Astrocyte (in vitro differentiated cells and primary cell): Measurements from ENCODE around the gene C18orf63. TPM values are rescaled to one million over a fixed set of nuclear protein-coding genes. Genes with fewer than 3 reads are reported as not detected.

Experiments
- DNase-seq: peaks from one replicate; pipeline ENCODE4 v3.0.0-alpha.2; 2010; ENCODE audit warnings: low read depth
- FAIRE-seq: peaks from 2 replicates; lab custom pipeline; 2011; peaks lifted over from hg19 to GRCh38; lab: Jason Lieb, UNC
- H2AFZ ChIP-seq: 2 replicates; pipeline ENCODE4 v1.6.0; 2012; ENCODE audit warnings: low read depth, low read length, inconsistent platforms
- H3K27ac ChIP-seq: 2 replicates; pipeline ENCODE4 v1.5.1; 2011; ENCODE audit warnings: low read depth, low read length, inconsistent platforms
- H3K27me3 ChIP-seq: 2 replicates; pipeline ENCODE4 v1.6.0; 2011; ENCODE audit warnings: low read length, inconsistent platforms; ENCODE audit not compliant: insufficient read depth
- H3K36me3 ChIP-seq: 2 replicates; pipeline ENCODE4 v1.5.1; 2011; ENCODE audit warnings: low read length, inconsistent platforms; ENCODE audit not compliant: insufficient read depth
- H3K4me1 ChIP-seq: 2 replicates; pipeline ENCODE4 v1.5.1; 2011; ENCODE audit warnings: low read length, inconsistent platforms; ENCODE audit not compliant: insufficient read depth
- H3K4me2 ChIP-seq: 2 replicates; pipeline ENCODE4 v1.6.0; 2012; ENCODE audit warnings: low read length, inconsistent platforms
- H3K4me3 ChIP-seq: 2 replicates; pipeline ENCODE4 v1.5.1; 2011; ENCODE audit warnings: low read depth, mild to moderate bottlenecking, low read length, inconsistent platforms; ENCODE audit not compliant: insufficient read depth
- H3K79me2 ChIP-seq: 2 replicates; pipeline ENCODE4 v1.6.0; 2012; ENCODE audit warnings: mild to moderate bottlenecking, low read length, inconsistent platforms; ENCODE audit not compliant: insufficient read depth
- H3K9ac ChIP-seq: 2 replicates; pipeline ENCODE4 v1.6.0; 2012; ENCODE audit warnings: mild to moderate bottlenecking, low read length, inconsistent platforms
- H3K9me3 ChIP-seq: 2 replicates; pipeline ENCODE4 v1.5.1; 2012; ENCODE audit warnings: low read depth, mild to moderate bottlenecking, low read length, inconsistent platforms; ENCODE audit not compliant: insufficient read depth
- H4K20me1 ChIP-seq: 2 replicates; pipeline ENCODE4 v1.6.0; 2012; ENCODE audit warnings: low read length, inconsistent platforms; ENCODE audit not compliant: insufficient read depth
- H3K27ac Mint-ChIP-seq: one replicate; pipeline ENCODE4 v1.8.0; 2021; ENCODE audit warnings: mild to moderate bottlenecking, mixed read lengths; ENCODE audit not compliant: unreplicated experiment
- H3K27me3 Mint-ChIP-seq: one replicate; pipeline ENCODE4 v1.8.0; 2021; ENCODE audit warnings: low read depth, mixed read lengths; ENCODE audit not compliant: unreplicated experiment
- H3K36me3 Mint-ChIP-seq: one replicate; pipeline ENCODE4 v1.8.0; 2021; ENCODE audit warnings: low read depth, mixed read lengths; ENCODE audit not compliant: unreplicated experiment
- H3K4me1 Mint-ChIP-seq: one replicate; pipeline ENCODE4 v1.8.0; 2021; ENCODE audit warnings: low read depth, mixed read lengths; ENCODE audit not compliant: unreplicated experiment
- H3K4me3 Mint-ChIP-seq: one replicate; pipeline ENCODE4 v1.8.0; 2021; ENCODE audit warnings: mild to moderate bottlenecking, moderate library complexity, mixed read lengths; ENCODE audit not compliant: unreplicated experiment
- H3K9me3 Mint-ChIP-seq: one replicate; pipeline ENCODE4 v1.8.0; 2021; ENCODE audit warnings: mild to moderate bottlenecking, mixed read lengths; ENCODE audit not compliant: unreplicated experiment
- EZH2 ChIP-seq: IDR thresholded peaks from 2 replicates; pipeline ENCODE4 v1.6.1; 2012; ENCODE audit warnings: mild to moderate bottlenecking, low read length, inconsistent platforms; ENCODE audit not compliant: insufficient read depth
- total RNA-seq: library from RNA; stranded (reverse); gene quantifications from 2 replicates; pipeline ENCODE4 v1.2.1, GENCODE V29; 2021
- TF ChIP-seq, protein P1 (sequence below): IDR thresholded peaks from 2 replicates; pipeline ENCODE4 v1.5.1; 2011; ENCODE audit warnings: low read depth, mild to moderate bottlenecking, inconsistent platforms, low read length, moderate library complexity; ENCODE audit not compliant: insufficient read depth

C18orf63 gene
- total RNA-seq, 1 donor from 2014 or later: not detected

- no peak overlapping the region for H3K4me3 ChIP-seq
- H3K27ac ChIP-seq: no peak overlapping the region
These were observed 32.7 kb upstream of the C18orf63 start for GRCh38 chr18:74282755-74283554.

DNA sequence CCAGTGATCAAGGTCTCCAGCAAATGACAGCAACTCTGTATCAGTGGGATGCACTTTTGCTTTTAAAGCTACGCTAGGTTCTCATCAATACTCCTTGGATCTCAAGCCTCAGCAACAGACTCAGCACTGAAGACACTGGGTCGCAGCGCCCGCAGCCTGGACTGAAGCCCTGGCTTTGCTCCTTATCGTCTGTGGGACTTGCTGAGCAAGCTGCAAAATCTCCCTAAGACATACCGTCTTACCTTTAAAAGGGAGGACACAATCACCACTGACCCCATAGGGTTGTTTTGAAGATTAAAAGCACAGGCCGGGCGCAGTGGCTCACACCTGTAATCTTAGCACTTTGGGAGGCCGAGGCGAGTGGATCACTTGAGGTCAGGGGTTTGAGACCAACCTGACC is 32.0 kb upstream of the C18orf63 start:
- Histone ChIP-seq H3K4me2 (no peak overlapping the region), H3K36me3 (no peaks in the 10 kb centered on the region), H3K9me3 (no peaks in the 10 kb centered on the region), H3K27me3 (no peaks in the 10 kb centered on the region), H4K20me1 (no peaks in the 10 kb centered on the region), H2AFZ (no peak overlapping the region), H3K9ac (no peak overlapping the region), H3K79me2 (no peaks in the 10 kb centered on the region), H3K27ac (no peak overlapping the region), H3K4me3 (no peak overlapping the region), H3K4me1 (no peaks in the 10 kb centered on the region)
- DNase-seq (no peak), FAIRE-seq (no peak)
- peaks cover 3% of the 10 kb centered on the region for H3K36me3 Mint-ChIP-seq
- H3K9me3 Mint-ChIP-seq: no peaks in the 10 kb centered on the region
- no peaks in the 10 kb centered on the region for H3K4me1 Mint-ChIP-seq
- no peak overlapping the region for H3K27ac Mint-ChIP-seq
- H3K4me3 Mint-ChIP-seq: no peak overlapping the region
- no peaks in the 10 kb centered on the region for H3K27me3 Mint-ChIP-seq
- TF ChIP-seq EZH2: no peak
- TF ChIP-seq, protein P1, sequence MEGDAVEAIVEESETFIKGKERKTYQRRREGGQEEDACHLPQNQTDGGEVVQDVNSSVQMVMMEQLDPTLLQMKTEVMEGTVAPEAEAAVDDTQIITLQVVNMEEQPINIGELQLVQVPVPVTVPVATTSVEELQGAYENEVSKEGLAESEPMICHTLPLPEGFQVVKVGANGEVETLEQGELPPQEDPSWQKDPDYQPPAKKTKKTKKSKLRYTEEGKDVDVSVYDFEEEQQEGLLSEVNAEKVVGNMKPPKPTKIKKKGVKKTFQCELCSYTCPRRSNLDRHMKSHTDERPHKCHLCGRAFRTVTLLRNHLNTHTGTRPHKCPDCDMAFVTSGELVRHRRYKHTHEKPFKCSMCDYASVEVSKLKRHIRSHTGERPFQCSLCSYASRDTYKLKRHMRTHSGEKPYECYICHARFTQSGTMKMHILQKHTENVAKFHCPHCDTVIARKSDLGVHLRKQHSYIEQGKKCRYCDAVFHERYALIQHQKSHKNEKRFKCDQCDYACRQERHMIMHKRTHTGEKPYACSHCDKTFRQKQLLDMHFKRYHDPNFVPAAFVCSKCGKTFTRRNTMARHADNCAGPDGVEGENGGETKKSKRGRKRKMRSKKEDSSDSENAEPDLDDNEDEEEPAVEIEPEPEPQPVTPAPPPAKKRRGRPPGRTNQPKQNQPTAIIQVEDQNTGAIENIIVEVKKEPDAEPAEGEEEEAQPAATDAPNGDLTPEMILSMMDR: no peak

More at GRCh38 chr18:74282755-74283554, 32.7 kb upstream of the C18orf63 start:
- Histone ChIP-seq H3K9ac (no peak overlapping the region), H3K4me2 (no peak overlapping the region), H2AFZ (no peak overlapping the region), H4K20me1 (no peaks in the 10 kb centered on the region), H3K36me3 (no peaks in the 10 kb centered on the region), H3K9me3 (no peaks in the 10 kb centered on the region), H3K4me1 (no peaks in the 10 kb centered on the region), H3K79me2 (no peaks in the 10 kb centered on the region), H3K27me3 (no peaks in the 10 kb centered on the region)
- Mint-ChIP-seq H3K4me3 (no peak overlapping the region), H3K4me1 (no peaks in the 10 kb centered on the region), H3K9me3 (no peaks in the 10 kb centered on the region), H3K36me3 (peaks cover 4% of the 10 kb centered on the region), H3K27me3 (no peaks in the 10 kb centered on the region), H3K27ac (no peak overlapping the region)
- no peak for DNase-seq
- no peak for TF ChIP-seq EZH2
- TF ChIP-seq, protein P1: no peak
- FAIRE-seq: no peak
